ENCODE data around the gene ENPP6. TPM values are rescaled to one million over a fixed set of nuclear protein-coding genes. Genes with fewer than 3 reads are reported as not detected.

Gene ENPP6
- total and polyA plus RNA-seq, 8 donors, result 0.05 to 1.5 (median 0.24) TPM; not detected in 3

DNA sequence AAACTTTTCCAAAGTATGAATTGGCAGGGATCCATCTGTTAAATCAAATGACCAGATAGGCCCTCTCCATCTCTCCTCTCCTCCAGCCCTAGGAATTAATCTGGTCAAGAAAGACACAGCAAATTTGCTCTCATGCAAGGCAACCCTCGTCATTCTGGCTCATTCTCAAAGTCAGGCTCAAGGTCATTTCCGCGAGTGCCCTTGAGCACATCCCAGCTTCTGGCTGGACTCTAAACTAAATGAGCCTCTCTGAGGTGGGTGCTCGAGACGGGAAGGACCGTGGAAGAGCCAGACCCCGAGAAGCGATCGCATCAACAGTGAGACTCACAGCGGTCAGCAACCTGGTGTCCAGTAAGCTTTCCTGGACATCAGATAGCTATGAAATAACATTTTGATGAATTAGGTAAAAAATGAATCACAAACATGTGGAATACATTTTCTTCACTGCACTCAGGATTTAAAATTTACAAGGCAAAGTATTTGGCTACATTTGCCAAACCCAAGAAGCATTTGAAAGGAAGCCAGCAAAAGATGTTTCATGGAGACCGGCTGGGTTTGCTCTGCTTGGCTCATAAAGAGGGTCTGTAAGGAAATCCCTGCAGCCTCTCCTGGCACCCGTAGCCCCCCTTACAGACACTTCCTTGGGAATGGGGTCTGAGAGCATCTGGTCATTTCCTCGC is 121.0 kb downstream of the ENPP6 start:
- H3K36me3 ChIP-seq, result no peaks in the 10 kb centered on the region
- H3K9me3 ChIP-seq, result no peaks in the 10 kb centered on the region
- H3K4me1 ChIP-seq, result no peaks in the 10 kb centered on the region
- intact Hi-C loops (cut with DNase I), result no loop called here
- WGBS, 2 donors, result 64 to 68% methylated on average over 13 of the region's 13 CpGs
- no peak for FAIRE-seq
- DNase-seq, result no peak
- H3K27me3 ChIP-seq, result no peaks in the 10 kb centered on the region
- no peak for ATAC-seq
- TF ChIP-seq, protein P1, sequence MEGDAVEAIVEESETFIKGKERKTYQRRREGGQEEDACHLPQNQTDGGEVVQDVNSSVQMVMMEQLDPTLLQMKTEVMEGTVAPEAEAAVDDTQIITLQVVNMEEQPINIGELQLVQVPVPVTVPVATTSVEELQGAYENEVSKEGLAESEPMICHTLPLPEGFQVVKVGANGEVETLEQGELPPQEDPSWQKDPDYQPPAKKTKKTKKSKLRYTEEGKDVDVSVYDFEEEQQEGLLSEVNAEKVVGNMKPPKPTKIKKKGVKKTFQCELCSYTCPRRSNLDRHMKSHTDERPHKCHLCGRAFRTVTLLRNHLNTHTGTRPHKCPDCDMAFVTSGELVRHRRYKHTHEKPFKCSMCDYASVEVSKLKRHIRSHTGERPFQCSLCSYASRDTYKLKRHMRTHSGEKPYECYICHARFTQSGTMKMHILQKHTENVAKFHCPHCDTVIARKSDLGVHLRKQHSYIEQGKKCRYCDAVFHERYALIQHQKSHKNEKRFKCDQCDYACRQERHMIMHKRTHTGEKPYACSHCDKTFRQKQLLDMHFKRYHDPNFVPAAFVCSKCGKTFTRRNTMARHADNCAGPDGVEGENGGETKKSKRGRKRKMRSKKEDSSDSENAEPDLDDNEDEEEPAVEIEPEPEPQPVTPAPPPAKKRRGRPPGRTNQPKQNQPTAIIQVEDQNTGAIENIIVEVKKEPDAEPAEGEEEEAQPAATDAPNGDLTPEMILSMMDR (IDR thresholded peaks at IDR 0.05), result no peak
- no peak overlapping the region for H3K27ac ChIP-seq
- H3K4me3 ChIP-seq, result no peak overlapping the region

DNA sequence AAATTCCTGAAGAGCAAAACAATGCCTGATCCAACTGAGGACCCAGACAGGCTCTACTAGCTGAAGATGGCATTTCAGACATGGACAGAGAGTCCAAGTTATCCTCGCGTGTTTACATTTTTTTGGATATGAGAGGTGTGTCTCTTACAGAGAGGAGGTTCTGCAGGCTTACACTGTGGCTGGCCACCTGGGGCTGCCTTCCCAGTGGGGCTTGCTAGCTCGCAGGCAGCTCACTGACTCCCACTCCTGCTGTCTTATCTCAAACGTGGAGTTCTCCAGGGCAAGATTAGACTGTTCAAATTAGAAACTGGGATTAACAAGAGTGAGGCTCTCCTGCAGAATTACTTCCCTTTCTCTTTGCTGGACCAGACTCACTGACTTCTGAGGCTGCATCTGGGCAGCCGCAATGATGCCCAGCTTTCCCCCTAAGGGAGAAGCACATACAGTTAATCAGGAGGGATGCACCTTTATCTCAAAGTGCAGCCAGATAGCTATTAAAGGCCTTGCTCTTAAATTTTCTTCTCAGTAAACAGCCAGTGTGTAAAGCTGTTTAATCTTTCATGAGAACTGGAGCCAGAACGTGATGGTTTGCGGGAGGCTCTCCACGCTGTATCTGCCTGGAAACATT is 123.0 kb downstream of the ENPP6 start:
- H3K36me3 ChIP-seq, result no peaks in the 10 kb centered on the region
- no peak overlapping the region for H3K4me3 ChIP-seq
- intact Hi-C loops (cut with DNase I), result no loop called here
- FAIRE-seq, result no peak
- H3K27me3 ChIP-seq, result no peaks in the 10 kb centered on the region
- ATAC-seq, result no peak
- no peaks in the 10 kb centered on the region for H3K4me1 ChIP-seq
- no peak overlapping the region for H3K27ac ChIP-seq
- DNase-seq, result no peak
- TF ChIP-seq, protein P1 (IDR thresholded peaks at IDR 0.05), result no peak
- no peaks in the 10 kb centered on the region for H3K9me3 ChIP-seq
- WGBS, 2 donors, result 69 to 77% methylated on average over 8 of the region's 8 CpGs

DNA sequence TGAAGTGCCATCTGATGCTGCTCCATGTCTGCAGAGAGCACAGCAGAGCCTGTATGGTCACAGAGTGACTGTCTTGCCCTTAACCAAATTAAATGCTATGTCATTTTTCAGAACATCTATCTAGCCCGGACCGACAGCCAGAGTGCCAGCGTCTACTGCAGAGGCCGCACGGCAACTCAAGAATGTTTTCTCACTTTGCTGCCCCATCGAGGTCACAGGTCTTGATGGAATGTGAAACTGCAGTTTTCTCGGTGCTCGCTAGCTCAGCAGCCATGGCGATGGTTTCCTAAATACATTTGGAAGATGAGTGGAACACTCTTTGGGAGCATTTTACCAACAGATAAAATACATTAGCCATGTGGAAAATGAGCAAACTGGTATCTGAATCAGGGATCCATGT is 125.7 kb downstream of the ENPP6 start:
- H3K4me3 ChIP-seq, result no peak overlapping the region
- H3K4me1 ChIP-seq, result no peaks in the 10 kb centered on the region
- WGBS, 2 donors, result 83 to 91% methylated on average over 9 of the region's 9 CpGs
- H3K27ac ChIP-seq, result no peak overlapping the region
- TF ChIP-seq, protein P1 (IDR thresholded peaks at IDR 0.05), result no peak
- ATAC-seq, result no peak
- intact Hi-C loops (cut with DNase I), result no loop called here
- no peak for DNase-seq
- no peaks in the 10 kb centered on the region for H3K27me3 ChIP-seq
- no peak for FAIRE-seq
- H3K36me3 ChIP-seq, result no peaks in the 10 kb centered on the region
- H3K9me3 ChIP-seq, result no peaks in the 10 kb centered on the region

DNA sequence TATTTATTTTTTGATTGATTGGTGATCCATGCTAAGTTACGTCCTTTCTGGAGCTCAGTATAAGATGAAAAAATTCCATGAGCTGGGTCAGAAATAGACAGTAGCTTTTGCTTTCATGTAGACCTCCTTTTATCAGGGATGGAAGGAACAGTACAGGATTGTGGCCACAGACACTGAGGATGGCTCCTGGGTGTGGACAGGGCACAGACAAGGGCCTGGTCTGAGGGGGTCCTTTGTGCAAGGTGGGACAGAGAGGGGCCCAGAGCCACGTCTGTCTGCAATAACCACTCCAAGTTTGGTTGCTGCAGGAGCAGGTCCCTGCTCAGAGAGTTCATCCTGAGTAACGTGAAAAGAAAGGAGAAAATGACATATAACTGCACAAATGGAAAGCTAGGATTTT is 127.1 kb downstream of the ENPP6 start:
- H3K27me3 ChIP-seq, result no peaks in the 10 kb centered on the region
- TF ChIP-seq, protein P1 (IDR thresholded peaks at IDR 0.05), result no peak
- no peak for FAIRE-seq
- H3K4me3 ChIP-seq, result no peak overlapping the region
- H3K9me3 ChIP-seq, result no peaks in the 10 kb centered on the region
- no peaks in the 10 kb centered on the region for H3K36me3 ChIP-seq
- 72 to 79% methylated on average over 3 of the region's 3 CpGs for WGBS, 2 donors
- no peak overlapping the region for H3K27ac ChIP-seq
- no peaks in the 10 kb centered on the region for H3K4me1 ChIP-seq
- DNase-seq, result no peak
- ATAC-seq, result no peak
- intact Hi-C loops (cut with DNase I), result no loop called here

DNA sequence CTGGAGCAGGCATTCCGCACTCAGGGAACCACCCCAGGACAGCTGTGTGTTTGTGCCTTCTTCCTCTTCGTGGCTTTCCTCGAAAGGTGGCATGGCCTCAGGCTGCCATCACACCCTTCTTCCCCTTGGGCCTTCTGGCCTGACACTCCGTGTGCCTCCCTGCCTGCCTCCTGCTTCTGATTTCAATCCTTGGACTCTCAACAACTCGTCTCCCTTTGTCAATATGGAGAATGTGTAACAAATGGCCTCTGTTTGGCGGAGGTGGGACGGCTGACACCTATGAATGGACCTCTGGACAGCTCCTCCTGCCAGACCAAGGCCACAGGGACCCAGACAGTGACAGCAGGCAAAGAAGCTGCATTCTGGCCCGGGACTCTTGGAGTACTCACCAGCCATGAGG is 137.0 kb downstream of the ENPP6 start:
- Histone ChIP-seq H3K4me3 (no peak overlapping the region), H3K36me3 (no peaks in the 10 kb centered on the region), H3K4me1 (no peaks in the 10 kb centered on the region), H3K27ac (no peak overlapping the region), H3K27me3 (no peaks in the 10 kb centered on the region), H3K9me3 (no peaks in the 10 kb centered on the region)
- 59 to 69% methylated on average over 8 of the region's 8 CpGs for WGBS, 2 donors
- ATAC-seq (no peak), FAIRE-seq (no peak), DNase-seq (no peak)
- intact Hi-C loops (cut with DNase I), result no loop called here
- TF ChIP-seq, protein P1 (IDR thresholded peaks at IDR 0.05), result no peak
